HL-60 (cell line): ENCODE results near the gene TAF1B.

Source experiments
- GABPA ChIP-seq: IDR thresholded peaks from 2 replicates; pipeline ENCODE4 v1.6.1; 2012; ENCODE audit warnings: low read depth
- TF ChIP-seq, protein P1 (sequence below): IDR thresholded peaks from one replicate; pipeline ENCODE4 v1.5.1; 2011; ENCODE audit warnings: low read length, control low read depth, inconsistent platforms; ENCODE audit not compliant: insufficient read depth

DNA sequence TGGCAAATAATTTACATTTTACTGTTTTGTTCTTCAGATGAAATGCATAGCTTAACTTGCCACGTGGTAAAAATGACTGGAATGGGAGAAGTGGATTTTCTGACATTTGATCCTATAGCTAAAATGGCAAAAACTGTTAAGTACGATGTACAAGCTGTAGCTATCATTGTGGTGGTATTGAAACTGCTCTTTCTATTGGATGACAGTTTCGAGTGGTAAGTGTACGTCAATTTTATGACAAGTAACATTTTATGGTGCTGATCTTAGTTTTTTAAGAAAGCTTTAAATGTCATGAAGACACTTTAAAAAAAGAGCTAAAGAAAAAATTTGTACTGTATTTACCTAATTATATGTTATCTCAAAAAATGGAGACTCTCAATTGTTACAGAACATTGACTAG, 67.4 kb downstream of the TAF1B start:
- TF ChIP-seq GABPA, result no peak
- TF ChIP-seq, protein P1, sequence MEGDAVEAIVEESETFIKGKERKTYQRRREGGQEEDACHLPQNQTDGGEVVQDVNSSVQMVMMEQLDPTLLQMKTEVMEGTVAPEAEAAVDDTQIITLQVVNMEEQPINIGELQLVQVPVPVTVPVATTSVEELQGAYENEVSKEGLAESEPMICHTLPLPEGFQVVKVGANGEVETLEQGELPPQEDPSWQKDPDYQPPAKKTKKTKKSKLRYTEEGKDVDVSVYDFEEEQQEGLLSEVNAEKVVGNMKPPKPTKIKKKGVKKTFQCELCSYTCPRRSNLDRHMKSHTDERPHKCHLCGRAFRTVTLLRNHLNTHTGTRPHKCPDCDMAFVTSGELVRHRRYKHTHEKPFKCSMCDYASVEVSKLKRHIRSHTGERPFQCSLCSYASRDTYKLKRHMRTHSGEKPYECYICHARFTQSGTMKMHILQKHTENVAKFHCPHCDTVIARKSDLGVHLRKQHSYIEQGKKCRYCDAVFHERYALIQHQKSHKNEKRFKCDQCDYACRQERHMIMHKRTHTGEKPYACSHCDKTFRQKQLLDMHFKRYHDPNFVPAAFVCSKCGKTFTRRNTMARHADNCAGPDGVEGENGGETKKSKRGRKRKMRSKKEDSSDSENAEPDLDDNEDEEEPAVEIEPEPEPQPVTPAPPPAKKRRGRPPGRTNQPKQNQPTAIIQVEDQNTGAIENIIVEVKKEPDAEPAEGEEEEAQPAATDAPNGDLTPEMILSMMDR, result no peak
